ENCODE results near the gene SEMA6C.
"Not testable (repeated sequence)": the region's sequence is repeated elsewhere in the genome, so short reads cannot be mapped to it uniquely, and the experiment has no call there.

The SEMA6C gene

GRCh38 chr1:151124763-151125403, 21.5 kb downstream of the SEMA6C start:
- DNase-seq (ENCODE audit: low spot score), result no peak

GRCh38 chr1:151113877-151114276, 32.6 kb downstream of the SEMA6C start:
- DNase-seq (ENCODE audit: low spot score), result no peak

DNA sequence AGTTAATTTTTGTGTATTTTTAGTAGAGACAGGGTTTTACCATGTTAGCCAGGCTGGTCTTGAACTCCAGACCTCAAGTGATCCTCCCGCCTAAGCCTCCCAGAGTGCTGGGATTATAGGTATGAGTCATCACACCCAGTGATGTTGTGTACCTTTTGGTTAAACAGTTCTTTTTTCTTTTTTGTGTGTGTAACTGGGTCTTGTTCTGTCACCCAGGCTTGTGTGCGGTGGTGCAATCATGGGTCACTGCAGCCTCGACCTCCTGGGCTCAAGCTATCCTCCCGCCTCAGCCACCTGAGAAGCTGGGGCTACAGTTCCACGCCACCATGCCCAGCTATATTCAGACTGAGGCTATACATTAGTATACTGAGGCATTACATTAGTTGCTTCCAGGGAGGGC, 38.1 kb downstream of the SEMA6C start:
- DNase-seq (ENCODE audit: low spot score), result no peak

DNA sequence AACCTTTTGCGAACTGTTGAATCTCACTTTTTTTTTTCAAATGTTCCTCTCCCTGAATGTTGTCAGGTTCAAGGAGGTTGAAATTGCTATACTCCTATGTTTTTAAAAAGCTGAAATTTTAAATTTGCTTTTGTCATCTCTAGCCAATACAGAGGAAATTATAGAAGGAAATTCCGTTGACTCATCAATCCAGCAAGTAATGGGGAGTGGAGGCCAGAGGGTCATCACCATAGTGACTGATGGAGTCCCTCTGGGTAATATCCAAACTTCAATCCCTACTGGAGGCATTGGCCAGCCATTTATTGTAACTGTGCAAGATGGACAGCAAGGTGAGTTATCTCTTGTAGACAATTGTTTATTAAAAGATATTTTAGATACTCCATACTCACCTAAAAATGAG, 39.5 kb downstream of the SEMA6C start:
- DNase-seq (ENCODE audit: low spot score), result peak; percentile 43

DNA sequence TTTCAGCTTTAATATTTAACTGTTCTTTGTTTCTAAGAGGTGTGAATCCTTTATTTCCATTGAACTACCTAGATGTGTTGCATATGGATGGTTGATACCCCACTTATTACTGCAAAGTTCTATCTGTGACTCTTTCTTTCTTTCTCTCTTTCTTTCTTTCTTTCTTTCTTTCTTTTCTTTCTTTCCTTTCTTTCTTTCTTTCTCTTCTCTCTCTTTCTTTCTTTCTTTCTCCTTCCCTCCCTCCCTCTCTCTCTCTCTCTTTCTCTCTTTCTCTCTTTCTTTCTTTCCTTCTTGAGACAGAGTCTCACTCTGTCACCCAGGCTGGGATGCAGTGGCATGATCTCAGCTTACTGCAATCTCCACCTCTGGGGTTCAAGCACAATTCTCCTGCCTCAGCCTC, 41.8 kb downstream of the SEMA6C start:
- DNase-seq (ENCODE audit: low spot score), result no peak

DNA sequence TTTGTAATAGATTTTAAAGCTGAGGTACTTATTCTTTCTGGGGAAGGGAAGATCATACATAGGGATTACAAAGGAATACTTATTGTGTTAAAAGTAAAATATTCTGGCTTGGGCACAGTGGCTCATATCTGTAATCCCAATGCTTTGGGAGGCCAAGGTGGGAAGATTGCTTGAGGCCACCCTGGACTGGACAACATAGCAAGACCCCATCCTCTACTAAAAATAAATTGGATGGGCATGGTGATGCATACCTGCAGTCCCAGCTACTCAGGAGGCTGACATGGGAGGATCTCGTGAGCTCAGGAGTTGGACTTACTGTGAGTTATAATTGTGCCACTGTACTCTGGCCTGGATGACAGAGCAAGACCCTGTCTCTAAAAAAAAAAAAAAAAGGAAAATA, 48.3 kb downstream of the SEMA6C start:
- DNase-seq (ENCODE audit: low spot score), result no peak

DNA sequence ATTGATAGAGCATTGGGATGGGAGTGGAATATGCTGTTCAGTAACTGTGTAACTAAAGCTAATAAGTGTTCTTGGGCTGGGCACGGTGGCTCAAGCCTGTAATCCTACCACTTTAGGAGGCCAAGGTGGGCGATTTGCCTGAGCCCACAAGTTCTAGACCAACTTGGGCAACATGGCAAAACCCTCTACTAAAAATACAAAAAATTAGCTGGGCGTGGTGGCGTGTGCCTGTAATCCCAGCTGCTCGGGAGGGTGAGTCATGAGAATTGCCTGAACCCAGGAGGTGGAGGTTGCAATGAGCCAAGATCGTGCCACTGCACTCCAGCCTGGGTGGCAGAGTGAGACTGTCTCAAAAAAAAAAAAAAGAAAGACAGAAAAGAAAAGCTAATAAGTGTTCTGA, 49.0 kb downstream of the SEMA6C start:
- not testable (repeated sequence) for DNase-seq (ENCODE audit: low spot score)

DNA sequence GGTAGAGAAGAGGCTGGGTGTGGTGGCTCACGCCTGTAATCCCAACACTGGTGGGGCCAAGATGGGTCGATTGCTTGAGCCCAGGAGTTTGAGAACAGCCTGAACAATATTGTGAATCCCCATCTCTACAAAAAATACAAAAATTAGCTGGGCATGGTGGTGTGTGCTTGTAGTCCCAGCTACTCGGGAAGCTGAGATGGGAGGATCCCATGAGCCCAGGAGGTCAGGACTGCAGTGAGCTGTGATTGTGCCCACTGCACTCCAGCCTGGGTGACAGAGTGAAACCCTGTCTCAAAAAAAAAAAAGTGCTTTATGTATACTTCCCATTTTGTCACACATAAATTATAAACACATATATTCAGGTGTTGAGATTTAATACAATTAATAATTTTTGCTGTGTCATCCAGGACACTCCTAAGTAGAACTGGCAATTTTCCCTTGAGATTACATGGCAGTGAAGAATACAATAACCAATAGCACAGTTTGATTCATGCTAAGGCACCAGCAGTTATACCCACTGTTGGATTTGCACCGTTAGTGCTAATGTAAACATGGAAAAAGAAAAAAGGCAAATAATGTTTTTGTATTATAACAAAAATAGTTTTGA, 60.4 kb downstream of the SEMA6C start:
- DNase-seq (ENCODE audit: low spot score), result no peak
